AG09319 (cell line): Measurements from ENCODE around the gene CPLX4.
A peak's percentile ranks its signal among the peaks of the same experiment; 100 is the strongest.

Experiments used
- DNase-seq: peaks from one replicate; pipeline ENCODE4 v3.0.0-alpha.2; 2010; ENCODE audit warnings: low read depth; ENCODE audit errors: extremely low read depth
- CTCF ChIP-seq: IDR thresholded peaks from 2 replicates; pipeline ENCODE4 v1.5.1; 2011; ENCODE audit warnings: low read depth, mild to moderate bottlenecking, inconsistent platforms, low read length, moderate library complexity

The CPLX4 gene

GRCh38 chr18:59318460-59319050, at the start of gene CPLX4:
Gene CPLX4, minus strand, starts transcription at chr18:59318649. Its CDS starts 187 bp downstream, at chr18:59318462.
- no peak for DNase-seq
- no peak for TF ChIP-seq CTCF

GRCh38 chr18:59360381-59360780, 41.9 kb upstream of the CPLX4 start:
- no peak for DNase-seq

GRCh38 chr18:59359576-59359952, 41.1 kb upstream of the CPLX4 start:
- no peak for TF ChIP-seq CTCF
- DNase-seq: no peak

More at GRCh38 chr18:59360381-59360780, 41.9 kb upstream of the CPLX4 start:
- TF ChIP-seq CTCF: no peak

GRCh38 chr18:59358712-59359575, 40.5 kb upstream of the CPLX4 start, which contains the start of gene LMAN1:
Gene LMAN1, minus strand, starts transcription at chr18:59359265. Its CDS starts 21 bp downstream, at chr18:59359244.
- TF ChIP-seq CTCF: no peak

GRCh38 chr18:59358414-59358711, 39.9 kb upstream of the CPLX4 start:
- peak; percentile 20 for DNase-seq
- TF ChIP-seq CTCF: no peak

More at GRCh38 chr18:59358712-59359575, 40.5 kb upstream of the CPLX4 start, which contains the start of gene LMAN1:
- DNase-seq: peak; percentile 90

GRCh38 chr18:59357928-59358327, 39.5 kb upstream of the CPLX4 start:
- no peak for DNase-seq
- TF ChIP-seq CTCF: no peak

GRCh38 chr18:59354731-59355130, 36.3 kb upstream of the CPLX4 start:
- TF ChIP-seq CTCF: no peak
- no peak for DNase-seq
